ENCODE measurements around the gene MTOR. TPM values are rescaled to one million over a fixed set of nuclear protein-coding genes. Genes with fewer than 3 reads are reported as not detected.

Gene MTOR
- total and polyA plus RNA-seq, 9 donors = 23.5 to 33.3 (median 26.1) TPM

DNA sequence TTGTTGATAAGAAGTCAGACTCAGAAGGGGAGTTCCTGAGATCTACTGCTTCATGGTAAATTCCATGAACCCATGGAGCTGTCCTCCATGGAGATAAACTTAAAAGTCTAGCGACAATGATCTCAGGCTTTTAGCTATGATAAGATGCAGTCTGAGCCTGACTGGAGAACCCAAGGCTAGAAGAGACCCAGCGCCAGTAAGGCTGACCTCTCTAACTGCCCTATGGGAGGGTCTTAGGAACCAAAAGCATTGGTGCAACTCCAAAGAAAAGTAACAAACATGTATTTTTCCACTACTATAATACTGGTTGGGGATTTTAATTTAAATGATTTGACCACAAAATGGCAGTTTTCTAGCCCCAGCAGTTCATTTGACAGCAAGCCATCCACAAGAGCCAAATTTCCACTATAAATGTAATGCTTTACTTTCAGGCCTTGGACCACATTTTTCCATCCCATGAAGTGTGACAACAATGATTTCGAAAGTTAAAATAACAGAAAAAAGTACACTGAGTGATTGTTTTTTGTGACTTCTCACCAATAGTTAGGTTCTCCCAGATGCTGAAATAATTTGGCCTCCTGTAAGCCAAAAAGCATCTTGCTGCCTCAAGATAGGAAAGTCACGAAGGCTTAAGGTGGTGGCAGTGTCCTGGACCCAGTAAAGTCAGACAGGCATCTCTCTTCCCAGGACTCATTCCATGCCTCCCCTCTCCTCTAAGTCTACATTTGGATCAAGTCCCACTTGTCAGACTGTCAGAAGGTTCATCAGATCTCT, 119.5 kb downstream of the MTOR start:
- Histone ChIP-seq H3K27me3 (ENCODE audit: control insufficient read depth, insufficient read depth, low read length) (no peaks in the 10 kb centered on the region), H3K4me3 (ENCODE audit: low read length) (no peak overlapping the region), H3K36me3 (ENCODE audit: control insufficient read depth, insufficient read depth, low read length) (peaks cover 66% of the 10 kb centered on the region), H3K4me1 (ENCODE audit: control insufficient read depth, insufficient read depth, low read length) (peaks cover 9% of the 10 kb centered on the region), H3K9me3 (replicated peaks; ENCODE audit: control insufficient read depth, low read depth, low read length) (no peaks in the 10 kb centered on the region), H3K27ac (ENCODE audit: low read length) (peak overlapping the region; percentile 85)
- WGBS (ENCODE audit: insufficient coverage) = 61% methylated on average over 2 of the region's 4 CpGs
- DNase-seq = peak; percentile 90

DNA sequence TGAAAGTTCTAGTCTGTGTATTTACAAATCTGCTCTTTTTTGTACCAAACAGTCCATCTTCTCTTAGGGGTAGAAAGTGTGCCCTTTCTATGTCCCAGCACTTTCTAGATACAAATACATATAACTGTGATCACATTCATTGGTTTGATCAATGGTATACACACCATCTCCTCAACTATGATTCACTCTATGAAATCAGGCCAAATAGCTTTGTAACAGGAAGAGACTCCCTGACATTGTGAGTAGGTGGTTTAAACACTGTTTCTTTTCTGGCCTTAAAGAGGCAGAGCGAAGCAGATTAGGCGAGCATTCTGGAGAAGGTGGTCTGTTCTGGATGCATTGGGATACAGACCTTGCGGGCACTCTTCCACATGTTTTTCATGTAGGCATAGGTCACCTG, 123.4 kb downstream of the MTOR start:
- peak; percentile 60 for DNase-seq
- no peak overlapping the region for H3K27ac ChIP-seq (ENCODE audit: low read length)
- 92% methylated on average over 3 of the region's 3 CpGs for WGBS (ENCODE audit: insufficient coverage)
- no peaks in the 10 kb centered on the region for H3K27me3 ChIP-seq (ENCODE audit: control insufficient read depth, insufficient read depth, low read length)
- H3K36me3 ChIP-seq (ENCODE audit: control insufficient read depth, insufficient read depth, low read length) = peaks cover 50% of the 10 kb centered on the region
- H3K4me1 ChIP-seq (ENCODE audit: control insufficient read depth, insufficient read depth, low read length) = peaks cover 11% of the 10 kb centered on the region
- H3K4me3 ChIP-seq (ENCODE audit: low read length) = no peak overlapping the region
- H3K9me3 ChIP-seq (replicated peaks; ENCODE audit: control insufficient read depth, low read depth, low read length) = no peaks in the 10 kb centered on the region

DNA sequence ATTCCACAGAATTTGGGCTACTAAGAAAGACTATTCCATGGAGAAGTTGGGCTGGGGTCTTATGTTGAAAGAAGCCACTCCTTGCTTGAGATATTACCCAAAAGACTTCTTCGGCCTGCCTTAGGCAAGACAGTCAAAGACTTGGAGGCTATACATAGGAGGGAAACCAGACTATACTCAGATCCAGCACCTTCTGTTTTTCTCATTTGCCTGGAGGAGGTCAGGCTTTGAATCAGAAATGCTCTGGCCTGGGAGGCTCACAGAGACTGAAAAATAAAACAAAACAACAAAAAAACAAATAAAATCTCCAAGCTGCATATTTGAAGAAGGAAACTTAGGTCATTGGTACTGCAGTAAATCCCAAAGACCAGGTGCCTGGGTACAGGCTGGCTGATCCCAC, 124.3 kb downstream of the MTOR start:
- no peak overlapping the region for H3K4me3 ChIP-seq (ENCODE audit: low read length)
- H3K9me3 ChIP-seq (replicated peaks; ENCODE audit: control insufficient read depth, low read depth, low read length) = no peaks in the 10 kb centered on the region
- H3K27me3 ChIP-seq (ENCODE audit: control insufficient read depth, insufficient read depth, low read length) = no peaks in the 10 kb centered on the region
- H3K27ac ChIP-seq (ENCODE audit: low read length) = peak overlapping the region; percentile 33
- WGBS (ENCODE audit: insufficient coverage) = 17% methylated on average over 1 of the region's 1 CpG
- peaks cover 48% of the 10 kb centered on the region for H3K36me3 ChIP-seq (ENCODE audit: control insufficient read depth, insufficient read depth, low read length)
- H3K4me1 ChIP-seq (ENCODE audit: control insufficient read depth, insufficient read depth, low read length) = peaks cover 14% of the 10 kb centered on the region
- peak; percentile 81 for DNase-seq

DNA sequence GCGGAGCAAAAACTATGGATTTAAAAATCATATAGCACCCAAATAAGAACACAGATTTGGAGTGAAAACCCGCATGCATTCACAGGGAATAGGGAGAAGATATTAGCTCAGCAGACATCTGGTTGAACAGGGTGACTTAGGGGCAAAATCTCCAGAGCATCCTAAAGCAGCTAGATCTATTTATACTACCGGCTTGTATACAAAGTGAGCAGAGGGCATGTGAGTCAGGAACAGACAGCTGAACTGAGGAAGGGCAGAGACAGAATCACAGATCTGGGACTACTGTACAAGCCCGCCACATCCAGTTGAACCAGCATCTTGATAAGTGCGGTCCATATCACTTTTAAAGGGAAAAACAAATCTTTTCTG, 127.5 kb downstream of the MTOR start:
- Histone ChIP-seq H3K36me3 (ENCODE audit: control insufficient read depth, insufficient read depth, low read length) (peaks cover 58% of the 10 kb centered on the region), H3K4me3 (ENCODE audit: low read length) (no peak overlapping the region), H3K9me3 (replicated peaks; ENCODE audit: control insufficient read depth, low read depth, low read length) (no peaks in the 10 kb centered on the region), H3K27ac (ENCODE audit: low read length) (no peak overlapping the region), H3K27me3 (ENCODE audit: control insufficient read depth, insufficient read depth, low read length) (no peaks in the 10 kb centered on the region), H3K4me1 (ENCODE audit: control insufficient read depth, insufficient read depth, low read length) (peaks cover 16% of the 10 kb centered on the region)
- WGBS (ENCODE audit: insufficient coverage) = no CpG with 5 or more reads among the region's 5 CpGs
- DNase-seq = no peak

DNA sequence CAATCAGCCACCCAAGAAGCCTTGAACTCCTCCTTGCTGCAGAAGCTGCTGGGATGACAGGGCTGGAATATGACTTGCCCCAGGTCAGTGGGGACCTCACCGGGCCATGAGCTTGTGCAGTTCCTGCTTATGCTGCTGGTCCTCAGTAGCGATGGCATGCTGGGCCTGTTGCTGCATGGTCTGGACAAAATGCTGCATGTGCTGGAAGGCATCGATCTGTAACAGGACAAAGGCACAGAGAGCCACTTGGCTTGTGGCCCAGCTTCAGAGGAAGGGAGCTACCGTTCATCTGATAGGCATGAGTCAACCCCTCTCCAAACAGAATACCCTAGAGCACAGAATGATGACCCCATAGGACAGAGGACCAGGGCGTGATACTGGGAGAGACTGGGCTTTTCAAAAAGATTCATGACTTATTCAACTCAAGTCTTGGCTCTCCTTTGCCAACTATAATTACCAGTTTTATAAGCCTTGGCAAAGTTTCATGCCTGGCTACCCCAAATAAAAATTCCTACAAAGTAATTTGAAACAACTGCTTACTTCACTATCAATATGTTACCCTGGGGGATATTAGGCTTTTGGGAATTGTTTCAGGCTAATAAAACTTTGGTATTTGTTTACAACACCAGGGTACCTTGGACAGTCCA, 128.0 kb downstream of the MTOR start:
- Histone ChIP-seq H3K27me3 (ENCODE audit: control insufficient read depth, insufficient read depth, low read length) (no peaks in the 10 kb centered on the region), H3K4me1 (ENCODE audit: control insufficient read depth, insufficient read depth, low read length) (peaks cover 16% of the 10 kb centered on the region), H3K27ac (ENCODE audit: low read length) (no peak overlapping the region), H3K36me3 (ENCODE audit: control insufficient read depth, insufficient read depth, low read length) (peaks cover 59% of the 10 kb centered on the region), H3K9me3 (replicated peaks; ENCODE audit: control insufficient read depth, low read depth, low read length) (no peaks in the 10 kb centered on the region), H3K4me3 (ENCODE audit: low read length) (no peak overlapping the region)
- no peak for DNase-seq
- 76% methylated on average over 3 of the region's 5 CpGs for WGBS (ENCODE audit: insufficient coverage)

DNA sequence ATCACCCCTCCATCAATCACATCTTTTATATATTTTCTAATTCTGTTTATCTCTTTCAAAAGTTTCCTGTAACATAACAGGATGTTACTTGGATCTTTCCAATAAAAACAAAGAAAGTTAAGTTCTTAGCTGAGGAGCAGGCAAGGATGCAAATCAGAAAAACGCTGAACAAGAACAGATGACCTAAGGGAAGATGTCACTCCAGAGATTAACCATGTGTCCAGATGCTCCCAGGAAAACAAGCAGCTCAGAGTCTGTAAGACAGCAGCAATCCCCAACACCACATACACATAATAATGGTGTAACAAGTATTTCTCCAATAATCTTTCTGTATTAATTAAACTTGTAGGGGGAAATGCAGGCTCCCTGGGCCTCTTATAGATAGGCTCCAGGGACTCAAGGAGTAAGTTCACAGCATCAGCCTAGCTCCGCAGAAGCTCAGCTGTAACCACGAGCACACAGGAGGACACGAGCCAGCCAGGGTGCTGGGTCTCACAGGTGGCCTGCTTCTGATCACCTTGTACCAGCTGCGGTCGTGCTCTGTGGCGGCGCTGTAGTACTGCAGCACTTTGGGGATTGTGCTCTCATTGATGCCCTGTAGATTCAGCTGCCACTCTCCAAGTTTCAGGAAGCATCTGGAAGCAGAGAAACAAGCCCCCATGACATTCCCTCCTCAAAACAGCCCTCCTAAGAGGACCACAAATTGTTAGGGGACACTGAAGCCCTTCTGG, 129.6 kb downstream of the MTOR start:
- no peaks in the 10 kb centered on the region for H3K9me3 ChIP-seq (replicated peaks; ENCODE audit: control insufficient read depth, low read depth, low read length)
- DNase-seq = peak; percentile 89
- peaks cover 16% of the 10 kb centered on the region for H3K4me1 ChIP-seq (ENCODE audit: control insufficient read depth, insufficient read depth, low read length)
- H3K4me3 ChIP-seq (ENCODE audit: low read length) = no peak overlapping the region
- 62% methylated on average over 7 of the region's 8 CpGs for WGBS (ENCODE audit: insufficient coverage)
- H3K27me3 ChIP-seq (ENCODE audit: control insufficient read depth, insufficient read depth, low read length) = no peaks in the 10 kb centered on the region
- peak overlapping the region; percentile 43 for H3K27ac ChIP-seq (ENCODE audit: low read length)
- H3K36me3 ChIP-seq (ENCODE audit: control insufficient read depth, insufficient read depth, low read length) = peaks cover 64% of the 10 kb centered on the region

DNA sequence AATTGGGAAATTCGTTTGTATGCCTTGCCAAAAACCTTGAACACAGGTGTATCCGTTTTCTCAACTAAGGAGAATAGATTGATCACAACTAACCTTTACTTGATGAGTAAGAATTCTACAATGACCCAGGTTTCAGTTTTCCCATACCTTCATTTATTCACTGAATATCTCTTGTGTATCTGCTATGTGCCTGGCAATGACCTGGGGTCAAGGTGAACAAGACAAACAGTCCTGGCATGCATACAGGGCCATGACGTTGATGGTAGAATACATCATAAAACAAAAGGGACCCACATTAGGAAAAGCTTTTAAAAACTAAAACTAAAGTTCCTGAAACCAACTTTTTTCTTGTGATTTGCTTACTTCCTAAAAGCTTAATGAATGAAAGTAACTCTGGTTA, 130.5 kb downstream of the MTOR start:
- H3K36me3 ChIP-seq (ENCODE audit: control insufficient read depth, insufficient read depth, low read length) = peaks cover 66% of the 10 kb centered on the region
- WGBS (ENCODE audit: insufficient coverage) = no CpG with 5 or more reads among the region's 3 CpGs
- peaks cover 16% of the 10 kb centered on the region for H3K4me1 ChIP-seq (ENCODE audit: control insufficient read depth, insufficient read depth, low read length)
- H3K9me3 ChIP-seq (replicated peaks; ENCODE audit: control insufficient read depth, low read depth, low read length) = no peaks in the 10 kb centered on the region
- no peak for DNase-seq
- H3K27me3 ChIP-seq (ENCODE audit: control insufficient read depth, insufficient read depth, low read length) = no peaks in the 10 kb centered on the region
- no peak overlapping the region for H3K4me3 ChIP-seq (ENCODE audit: low read length)
- H3K27ac ChIP-seq (ENCODE audit: low read length) = no peak overlapping the region

DNA sequence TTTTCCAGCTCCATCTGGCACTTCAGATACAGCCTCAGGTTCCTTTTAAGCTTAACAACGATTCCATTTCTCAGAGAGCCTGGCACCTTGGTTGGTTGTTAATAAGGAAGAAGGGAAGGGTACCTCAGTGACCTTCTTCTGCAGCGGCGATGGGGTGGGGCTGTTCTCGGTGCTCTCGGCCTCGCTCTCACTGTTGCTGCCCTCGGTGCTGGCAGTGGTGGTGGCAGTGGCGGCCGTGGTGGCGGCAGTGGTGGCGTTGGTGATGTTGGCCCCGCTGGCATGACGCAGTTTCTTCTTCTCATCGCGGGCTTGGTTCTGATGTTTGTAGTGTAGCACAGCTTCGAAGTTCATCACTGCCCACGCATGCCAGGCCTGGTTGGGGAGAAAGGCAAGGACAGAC, 131.9 kb downstream of the MTOR start:
- Histone ChIP-seq H3K36me3 (ENCODE audit: control insufficient read depth, insufficient read depth, low read length) (peaks cover 72% of the 10 kb centered on the region), H3K4me3 (ENCODE audit: low read length) (no peak overlapping the region), H3K9me3 (replicated peaks; ENCODE audit: control insufficient read depth, low read depth, low read length) (no peaks in the 10 kb centered on the region), H3K27me3 (ENCODE audit: control insufficient read depth, insufficient read depth, low read length) (no peaks in the 10 kb centered on the region), H3K27ac (ENCODE audit: low read length) (peak overlapping the region; percentile 11), H3K4me1 (ENCODE audit: control insufficient read depth, insufficient read depth, low read length) (peaks cover 16% of the 10 kb centered on the region)
- DNase-seq = no peak
- WGBS (ENCODE audit: insufficient coverage) = 86% methylated on average over 13 of the region's 17 CpGs

DNA sequence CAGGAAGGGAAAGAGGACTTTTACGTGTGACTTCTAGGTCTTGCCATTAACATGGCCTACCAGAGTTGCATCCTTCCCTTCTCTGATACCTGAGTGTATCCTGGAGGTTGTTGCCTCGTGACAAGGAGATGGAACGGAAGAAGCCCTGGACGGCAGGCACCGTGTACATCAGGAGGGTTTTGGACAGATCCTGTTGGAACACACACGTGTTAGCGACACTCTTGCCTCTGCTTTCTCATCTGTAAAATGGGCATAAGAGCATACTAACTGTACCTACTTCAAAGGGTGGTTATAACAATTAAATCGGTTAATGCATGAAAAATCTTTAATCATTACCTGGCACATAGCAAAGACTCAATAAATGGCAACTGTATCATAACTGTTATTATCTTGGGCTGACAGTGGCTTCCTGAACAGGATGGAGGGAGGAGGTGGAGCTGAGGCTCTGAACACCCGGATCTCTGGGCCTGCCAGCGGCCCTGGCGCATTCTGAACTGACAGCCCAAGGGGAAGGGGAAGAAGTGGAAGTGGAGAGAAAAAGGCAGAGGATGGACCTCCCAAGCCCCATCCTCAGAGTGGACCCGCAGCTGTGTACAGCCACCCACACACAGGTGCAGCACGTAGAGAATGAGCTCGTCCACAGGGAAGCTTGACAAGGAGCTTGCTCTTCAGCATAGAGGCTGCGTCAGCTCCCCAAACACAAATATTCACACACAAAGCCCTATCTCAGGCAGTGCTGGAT, 132.5 kb downstream of the MTOR start:
- no peaks in the 10 kb centered on the region for H3K27me3 ChIP-seq (ENCODE audit: control insufficient read depth, insufficient read depth, low read length)
- H3K36me3 ChIP-seq (ENCODE audit: control insufficient read depth, insufficient read depth, low read length) = peaks cover 78% of the 10 kb centered on the region
- peaks cover 14% of the 10 kb centered on the region for H3K4me1 ChIP-seq (ENCODE audit: control insufficient read depth, insufficient read depth, low read length)
- WGBS (ENCODE audit: insufficient coverage) = 83% methylated on average over 9 of the region's 15 CpGs
- no peak overlapping the region for H3K4me3 ChIP-seq (ENCODE audit: low read length)
- H3K9me3 ChIP-seq (replicated peaks; ENCODE audit: control insufficient read depth, low read depth, low read length) = no peaks in the 10 kb centered on the region
- peak; percentile 86 for DNase-seq
- peak overlapping the region; percentile 11 for H3K27ac ChIP-seq (ENCODE audit: low read length)

DNA sequence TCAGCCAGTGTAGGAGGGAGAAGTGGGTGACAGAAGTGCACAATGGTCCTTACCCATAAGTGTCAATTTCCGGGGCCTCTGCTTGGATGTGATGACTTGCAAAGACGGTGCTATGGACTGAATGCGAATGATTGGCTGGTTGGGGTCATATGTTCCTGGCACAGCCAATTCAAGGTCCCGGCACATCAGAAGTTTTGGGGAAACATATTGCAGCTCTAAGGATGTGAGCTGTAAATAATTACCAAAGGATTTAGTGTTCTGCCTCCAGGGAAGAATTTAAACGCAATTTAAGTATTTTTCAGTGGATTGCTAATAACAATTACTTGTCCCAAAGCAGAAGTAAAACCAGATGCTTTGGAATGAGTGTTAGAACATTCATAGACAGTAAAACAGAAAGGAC, 135.8 kb downstream of the MTOR start:
- no peak overlapping the region for H3K27ac ChIP-seq (ENCODE audit: low read length)
- WGBS (ENCODE audit: insufficient coverage) = 29% methylated on average over 3 of the region's 5 CpGs
- H3K9me3 ChIP-seq (replicated peaks; ENCODE audit: control insufficient read depth, low read depth, low read length) = no peaks in the 10 kb centered on the region
- H3K36me3 ChIP-seq (ENCODE audit: control insufficient read depth, insufficient read depth, low read length) = peaks cover 82% of the 10 kb centered on the region
- no peaks in the 10 kb centered on the region for H3K4me1 ChIP-seq (ENCODE audit: control insufficient read depth, insufficient read depth, low read length)
- DNase-seq = peak; percentile 64
- H3K27me3 ChIP-seq (ENCODE audit: control insufficient read depth, insufficient read depth, low read length) = no peaks in the 10 kb centered on the region
- no peak overlapping the region for H3K4me3 ChIP-seq (ENCODE audit: low read length)

Data from muscle of leg (tissue), 11 donors.